Stimulated activated CD8-positive, alpha-beta memory T cell treated with anti-CD3 and anti-CD28 coated beads, Interleukin-15, amount 100 ng/mL, for 48 hours (primary cell): ENCODE results near the gene PLCL2.

Experiments
- DNase-seq, 2 donors: peaks; one replicate each; pipeline ENCODE4 v3.0.0-alpha.2; 2020; ENCODE audit warnings: low read depth in 2 of 2

Gene PLCL2

DNA sequence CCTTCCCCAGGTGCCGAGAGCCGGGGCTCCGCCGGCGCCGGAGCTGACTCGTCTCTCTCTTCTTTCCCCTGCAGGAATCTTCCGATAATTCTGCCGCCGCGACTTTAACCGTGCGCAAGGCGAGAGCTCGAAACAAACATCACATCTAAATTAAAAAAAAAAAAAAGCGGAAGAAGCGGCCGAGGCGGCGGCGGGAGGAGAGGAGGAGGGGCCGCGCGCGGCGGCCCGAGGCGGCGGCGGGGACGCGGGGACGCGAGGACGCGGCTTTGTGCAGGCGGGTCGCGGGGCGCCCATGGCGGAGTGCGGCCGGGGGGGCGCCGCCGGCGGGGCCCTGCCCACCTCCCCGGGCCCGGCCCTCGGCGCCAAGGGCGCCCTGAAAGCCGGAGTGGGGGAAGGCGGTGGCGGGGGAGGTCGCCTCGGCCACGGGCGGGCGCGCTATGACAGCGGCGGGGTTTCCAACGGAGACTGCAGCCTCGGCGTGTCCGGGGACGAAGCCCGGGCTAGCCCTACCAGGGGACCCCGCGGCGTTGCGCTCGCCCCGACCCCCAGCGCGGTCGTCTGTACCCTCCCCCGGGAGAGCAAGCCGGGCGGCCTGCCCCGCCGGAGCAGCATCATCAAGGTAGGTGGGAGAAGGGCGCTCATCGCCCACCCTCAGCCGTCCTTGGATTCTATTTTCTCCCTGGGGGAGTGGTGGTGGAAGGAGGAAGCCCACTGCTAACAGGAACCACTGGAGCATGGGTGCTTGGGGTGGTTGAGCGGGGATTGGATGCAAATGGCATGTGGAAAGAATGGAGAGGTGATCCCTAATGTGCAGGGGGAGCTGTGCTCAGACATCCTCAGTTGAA is at the start of gene PLCL2:
Gene PLCL2, plus strand, starts transcription at position 208 of the 845 bp plus-strand sequence. Its CDS starts 85 bp downstream, at position 293.
- DNase-seq, result peak in 1 of 2 donors; percentile 42

DNA sequence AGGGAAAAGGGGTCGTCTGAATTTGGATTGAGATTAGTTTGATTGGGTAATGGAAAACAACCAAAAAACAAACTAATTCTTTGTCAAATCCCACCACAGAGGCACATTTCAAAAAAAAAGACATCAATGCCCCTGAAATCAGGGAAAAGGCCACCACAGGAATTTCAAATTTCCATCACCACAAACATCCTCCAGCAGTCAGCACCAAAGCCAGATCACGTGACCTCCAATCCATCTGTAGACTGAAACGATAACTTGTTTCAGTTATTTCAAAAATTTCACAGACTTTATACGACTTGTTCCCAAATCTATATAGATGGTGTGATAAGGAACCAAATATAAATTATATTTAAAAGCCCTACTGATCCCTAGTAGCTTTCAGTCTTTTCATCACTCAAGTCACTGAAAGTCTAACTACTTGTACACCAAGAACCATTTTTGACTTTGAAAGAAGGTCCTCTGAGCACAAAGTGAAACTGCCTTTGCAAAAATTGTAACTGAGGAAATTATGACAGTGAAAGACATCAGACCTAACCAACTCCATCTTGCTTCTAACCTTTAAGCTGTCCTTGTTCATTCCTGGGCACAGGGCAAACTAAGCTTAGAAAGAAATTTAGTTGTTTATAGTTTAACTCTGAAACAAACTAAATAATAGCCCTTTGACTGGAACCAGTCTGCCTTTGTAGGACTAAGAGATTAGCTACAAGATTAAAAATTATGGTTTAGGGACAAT is 48.1 kb upstream of the PLCL2 start:
- DNase-seq, result no peak

DNA sequence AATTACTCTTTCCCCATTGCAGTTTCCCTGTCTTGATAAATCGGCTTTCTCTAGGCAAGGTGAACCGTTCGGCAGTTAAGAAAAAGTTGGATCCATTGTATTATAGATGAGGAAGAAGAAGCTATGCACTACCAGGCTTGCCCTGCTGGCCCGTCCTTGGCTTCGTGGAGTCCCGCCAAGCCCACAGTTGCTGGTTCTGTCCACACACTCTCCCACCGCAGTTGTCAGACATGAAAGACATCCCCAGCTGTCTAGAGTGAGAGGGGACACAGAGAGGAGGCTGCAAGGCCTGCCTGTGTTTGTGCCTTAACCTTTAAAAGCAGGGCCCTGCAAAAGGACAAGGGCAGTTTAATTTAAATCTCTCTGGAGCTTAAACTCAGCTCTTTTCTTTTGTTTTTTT is 47.2 kb upstream of the PLCL2 start:
- DNase-seq, result no peak

DNA sequence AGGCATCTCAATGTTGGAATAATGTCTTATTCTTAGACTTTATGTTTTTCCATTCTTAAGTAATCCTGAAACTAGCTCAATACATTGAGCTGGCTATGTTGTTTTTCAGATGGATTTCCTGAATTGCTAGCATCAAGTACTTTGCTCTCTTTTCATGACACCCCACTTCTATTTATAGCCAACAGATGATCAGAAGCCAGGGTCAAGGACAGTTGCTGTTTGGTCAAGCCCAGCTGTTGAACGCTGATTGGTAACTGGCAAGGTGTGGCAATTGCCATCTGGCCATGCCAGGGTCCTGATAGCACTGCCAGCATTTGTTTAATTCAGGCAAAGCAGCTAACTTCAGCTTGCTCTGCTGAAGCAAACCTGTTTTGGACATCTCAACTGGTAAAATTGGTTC is 46.2 kb upstream of the PLCL2 start:
- DNase-seq, result no peak

DNA sequence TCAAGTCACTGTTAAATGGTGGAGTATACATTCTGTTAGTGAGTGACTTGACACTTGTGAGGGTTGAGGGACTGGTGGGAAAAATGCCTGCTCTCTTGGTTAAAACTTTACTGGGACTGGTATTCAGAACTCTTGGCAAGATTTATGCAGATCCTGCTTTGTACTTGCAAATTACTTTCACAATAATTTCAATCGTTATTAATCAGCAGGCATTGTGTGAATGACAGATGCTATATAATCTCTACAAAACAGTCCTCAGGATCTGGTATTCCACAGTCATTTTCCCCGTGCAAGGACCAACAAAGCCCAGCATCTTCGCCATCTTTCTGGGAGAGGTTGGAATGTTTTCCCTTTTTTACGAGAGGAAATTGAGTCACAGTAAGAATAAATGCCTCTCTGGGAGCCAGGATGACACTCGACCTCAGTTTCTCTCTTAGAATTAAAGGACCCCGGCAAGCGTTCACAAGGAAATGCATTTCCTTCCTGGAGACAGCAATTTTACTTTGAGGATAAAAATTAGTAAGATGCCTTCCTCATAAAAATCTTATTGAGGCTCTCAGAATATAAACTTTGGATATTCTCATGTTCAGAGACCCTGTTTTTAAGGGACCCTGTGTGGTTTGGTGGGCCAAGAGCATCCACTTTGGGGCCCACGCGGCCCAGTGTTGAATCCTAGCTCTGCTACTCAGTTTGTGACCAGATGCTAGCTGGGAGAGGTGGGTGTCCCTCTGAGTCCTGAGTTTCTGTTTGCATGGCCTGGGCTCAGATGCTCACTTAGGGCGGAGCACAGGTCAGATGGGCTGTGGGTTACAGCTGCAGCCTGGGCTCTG is 45.3 kb upstream of the PLCL2 start:
- DNase-seq, result no peak

DNA sequence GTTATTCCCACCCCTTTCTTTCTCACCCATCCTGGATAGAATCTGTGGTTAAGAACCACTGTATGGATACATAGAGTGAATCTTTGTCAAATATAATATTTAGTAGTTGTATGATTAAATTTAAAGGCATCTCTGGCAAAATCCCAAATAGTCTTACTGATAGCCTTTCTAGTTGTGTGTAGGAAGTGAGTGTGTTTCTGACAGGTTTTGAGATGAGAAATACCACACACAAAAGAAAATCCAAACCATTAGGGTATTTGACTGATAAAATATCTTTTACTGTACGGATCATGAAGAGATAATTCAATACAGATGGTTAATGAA is 44.7 kb upstream of the PLCL2 start:
- DNase-seq, result no peak

DNA sequence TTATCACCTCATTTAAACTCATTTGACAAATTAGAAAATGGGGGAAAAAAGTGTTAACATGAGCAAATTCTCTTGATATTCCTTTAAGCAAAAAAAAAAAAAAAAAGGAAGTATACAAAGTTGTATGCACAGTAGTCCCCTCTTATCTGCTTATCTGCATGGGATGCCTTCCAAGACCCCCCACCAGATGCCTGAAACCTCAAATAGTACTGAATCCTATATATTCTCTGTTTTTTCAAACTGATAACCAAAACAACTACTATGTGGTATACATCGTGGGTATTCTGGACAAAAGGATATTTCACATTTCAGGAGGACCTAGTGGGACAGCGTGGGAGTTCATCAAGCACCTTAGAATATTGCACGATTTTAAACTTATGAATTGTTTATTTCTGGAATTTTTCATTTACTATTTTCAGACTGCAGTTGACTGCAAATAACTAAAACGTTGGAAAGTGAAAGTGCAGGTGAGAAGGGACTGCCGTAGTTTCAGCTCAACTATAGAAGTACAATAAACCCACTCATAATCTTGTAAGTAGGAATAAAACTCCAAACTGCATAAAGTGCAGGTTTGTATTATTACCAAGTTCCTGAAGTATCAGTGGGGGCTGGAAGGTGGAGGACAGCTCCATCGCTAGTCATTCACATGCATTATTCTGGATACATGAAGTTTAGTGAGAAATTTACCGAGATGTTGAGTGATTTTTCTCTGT is 43.6 kb upstream of the PLCL2 start:
- DNase-seq, result no peak

DNA sequence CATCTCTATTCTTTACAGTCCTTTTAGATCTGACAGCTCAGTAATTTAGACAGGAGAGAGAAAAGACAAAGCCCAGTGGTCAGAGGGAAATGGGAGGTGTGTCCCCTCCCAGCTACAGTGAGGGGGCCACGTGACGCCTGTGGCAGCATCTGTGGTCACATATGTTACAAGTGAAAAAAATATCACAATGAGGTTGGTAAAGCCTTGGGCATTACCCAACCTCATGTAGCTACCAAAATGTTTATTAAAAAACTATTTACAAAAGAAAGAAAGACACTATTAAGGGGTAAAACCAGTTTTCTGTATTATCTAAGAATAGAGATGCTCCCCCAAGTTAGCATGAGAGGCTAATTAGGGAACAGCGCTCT is 42.9 kb upstream of the PLCL2 start:
- DNase-seq, result peak in 1 of 2 donors; percentile 21

DNA sequence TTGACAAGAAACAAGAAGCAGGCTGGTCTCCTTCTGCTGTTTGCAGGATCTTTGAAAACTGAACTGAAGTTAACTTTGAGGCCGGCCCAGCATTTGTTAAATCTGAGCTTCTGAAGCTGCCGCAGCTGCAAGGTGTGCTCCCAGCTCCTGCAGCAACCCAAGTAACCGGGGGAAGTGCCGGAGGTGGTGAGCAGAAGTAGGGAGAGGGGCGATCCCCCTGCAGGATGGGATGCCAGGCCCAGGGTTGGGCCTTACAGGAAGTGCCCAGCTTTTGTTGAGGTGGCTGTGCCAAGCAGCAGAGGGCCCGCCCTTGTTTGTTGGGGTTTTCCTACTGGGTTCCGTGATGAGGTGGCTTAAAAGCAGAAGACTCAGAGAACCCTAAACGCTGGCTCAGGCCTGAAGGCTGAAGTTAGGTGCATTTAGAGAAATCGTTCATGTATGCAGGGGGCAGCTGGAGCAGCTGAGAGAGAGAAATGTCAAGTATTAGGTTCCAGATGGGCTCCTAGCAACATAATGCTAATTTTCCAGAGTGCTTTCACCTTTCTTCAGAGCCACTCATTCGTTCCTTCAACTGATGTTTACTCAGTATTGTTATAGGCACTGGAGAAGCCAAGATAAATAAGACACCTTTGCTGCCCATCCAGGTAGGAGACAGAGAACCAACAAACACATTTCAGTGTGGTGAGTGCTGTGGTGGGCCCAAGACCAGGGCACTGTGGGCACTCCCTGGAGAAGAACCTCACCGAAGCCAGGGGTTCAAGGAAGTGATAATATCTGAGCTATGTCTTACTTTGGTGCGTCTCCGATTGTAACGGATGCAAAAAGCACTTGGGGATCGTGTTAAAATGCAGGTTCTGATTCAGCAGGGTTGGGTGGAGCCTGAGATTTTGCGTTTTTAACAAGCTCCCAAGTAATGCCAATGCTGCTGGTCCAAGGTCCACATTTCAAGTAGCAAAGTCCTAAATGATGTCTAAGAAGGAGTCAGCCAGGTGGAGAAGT is 42.2 kb upstream of the PLCL2 start:
- peak; percentile 44 to 59 for DNase-seq

DNA sequence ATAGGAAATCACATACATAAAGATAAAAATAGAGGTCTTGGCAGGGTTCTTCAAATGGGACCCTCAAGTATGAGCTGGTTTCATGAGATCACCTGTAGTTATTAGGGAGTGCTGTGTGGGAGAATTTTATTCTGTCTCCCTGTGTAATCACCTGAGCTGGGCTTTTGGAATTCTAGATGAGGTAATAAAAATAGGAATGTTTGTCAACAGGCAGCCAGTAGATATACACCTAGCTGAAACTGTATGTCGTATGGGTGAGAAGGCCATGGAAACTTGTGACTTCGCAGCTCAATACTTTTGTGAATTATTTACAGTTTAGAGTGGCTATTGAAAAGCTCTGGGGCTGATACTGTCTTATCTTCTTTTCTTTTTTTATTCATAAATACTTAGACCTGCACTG is 40.5 kb upstream of the PLCL2 start:
- DNase-seq, result no peak

DNA sequence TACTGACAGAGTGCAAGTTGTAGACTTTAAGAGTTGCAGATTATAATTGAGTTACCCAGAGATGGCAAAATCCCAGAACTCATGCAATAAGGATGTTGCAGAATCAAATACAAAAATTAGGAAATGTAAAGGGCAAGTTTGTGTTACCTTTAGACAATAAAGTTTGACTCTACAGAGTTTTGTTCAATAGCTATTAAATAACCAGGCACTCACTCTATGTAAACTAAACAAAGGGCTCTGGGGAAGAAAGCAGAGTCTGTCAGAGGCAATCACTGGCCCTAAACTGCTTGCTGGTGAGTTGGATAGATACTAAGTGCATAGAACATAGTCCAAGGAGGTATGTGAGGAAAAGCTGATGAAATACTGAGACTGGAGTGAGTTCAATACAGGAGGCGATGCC is 40.0 kb upstream of the PLCL2 start:
- no peak for DNase-seq

DNA sequence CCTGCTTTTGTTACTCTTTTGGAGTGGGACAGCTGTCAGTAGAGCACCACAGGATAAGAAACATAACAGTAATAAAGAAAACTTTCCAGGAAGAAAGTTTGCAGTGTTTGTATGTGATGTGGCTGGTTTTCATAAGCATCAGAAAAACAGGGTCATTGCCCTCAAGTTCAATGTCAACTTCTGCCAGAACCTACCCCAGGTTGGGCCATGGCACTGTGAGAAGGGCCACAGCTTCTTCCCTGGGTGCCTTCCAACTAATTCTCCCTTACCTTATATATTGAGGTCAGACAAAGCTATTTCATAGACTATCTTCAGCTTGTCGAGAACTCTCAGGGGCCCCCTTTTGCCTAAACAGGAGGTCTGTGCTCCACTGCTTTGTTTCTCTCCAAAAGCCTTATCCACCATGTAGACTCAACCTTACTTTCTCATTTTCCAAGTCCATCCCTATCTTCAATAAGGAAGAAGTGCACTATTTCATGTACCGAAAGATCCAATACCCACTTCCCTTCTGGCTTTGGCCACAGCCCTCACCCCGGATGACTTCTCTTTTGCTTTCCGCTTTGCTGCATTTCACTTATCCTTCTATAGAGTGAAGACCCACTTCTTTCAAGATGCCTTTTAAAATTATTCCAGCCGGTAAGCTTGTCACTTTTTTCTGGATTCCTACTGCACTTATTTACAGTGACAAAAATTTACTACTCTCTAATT is 38.2 kb upstream of the PLCL2 start:
- DNase-seq, result no peak

DNA sequence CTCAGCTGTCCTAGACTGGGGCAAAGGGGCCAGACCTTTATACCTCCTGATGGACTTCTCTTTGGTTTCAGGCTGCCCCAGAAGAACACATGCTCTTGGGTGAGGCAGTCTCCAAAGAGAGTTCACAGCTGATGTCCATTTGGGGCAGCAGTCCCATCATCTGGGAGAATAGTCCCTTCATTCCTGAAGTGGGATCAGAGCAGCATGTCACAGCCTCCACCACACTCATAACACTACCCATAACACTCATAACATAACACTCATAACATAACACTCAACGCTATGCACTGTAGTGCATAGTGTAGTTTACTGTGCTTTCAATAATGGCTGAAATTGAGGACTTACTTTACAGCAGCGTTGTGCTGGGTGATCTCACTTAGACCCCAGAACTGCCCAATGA is 36.7 kb upstream of the PLCL2 start:
- DNase-seq, result no peak

DNA sequence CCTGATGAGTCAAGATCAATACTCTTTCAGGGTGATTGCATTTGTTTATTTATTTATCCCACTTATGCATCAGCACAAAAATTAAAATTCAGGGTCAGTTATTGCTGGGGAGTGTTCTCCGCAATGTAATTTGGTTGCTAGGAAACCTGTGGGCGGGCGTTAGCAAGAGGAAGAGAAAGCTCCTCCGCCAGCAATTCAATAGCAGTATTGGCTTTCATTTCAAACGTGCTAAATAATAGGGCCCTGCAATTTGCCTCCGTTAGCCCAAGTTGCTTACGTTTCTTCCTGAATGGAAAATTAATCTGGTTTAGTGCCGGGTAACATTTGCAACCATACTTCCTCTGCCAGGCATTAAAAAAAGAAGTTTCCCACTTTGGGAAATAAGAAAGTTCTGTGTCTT is 35.5 kb upstream of the PLCL2 start:
- DNase-seq, result peak; percentile 33 to 58

DNA sequence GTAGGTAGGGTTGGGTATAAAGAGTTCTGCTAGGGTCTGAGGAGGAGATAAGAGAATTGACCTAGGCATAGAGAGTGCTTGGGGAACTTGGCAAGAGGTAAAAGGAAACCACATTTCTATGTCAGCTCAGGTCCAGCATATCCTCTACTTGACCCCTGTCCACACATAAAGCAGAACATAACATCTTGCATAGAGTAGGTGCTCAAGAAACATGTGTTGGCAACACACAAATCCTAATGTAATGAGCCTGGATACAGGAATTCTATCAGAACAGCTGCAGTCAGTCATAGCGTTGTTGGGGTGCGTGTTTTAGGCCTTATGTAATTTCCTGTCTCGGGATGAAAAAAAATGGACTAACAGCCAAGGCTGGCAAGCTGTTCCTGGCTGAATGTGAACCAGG is 35.0 kb upstream of the PLCL2 start:
- DNase-seq, result no peak

DNA sequence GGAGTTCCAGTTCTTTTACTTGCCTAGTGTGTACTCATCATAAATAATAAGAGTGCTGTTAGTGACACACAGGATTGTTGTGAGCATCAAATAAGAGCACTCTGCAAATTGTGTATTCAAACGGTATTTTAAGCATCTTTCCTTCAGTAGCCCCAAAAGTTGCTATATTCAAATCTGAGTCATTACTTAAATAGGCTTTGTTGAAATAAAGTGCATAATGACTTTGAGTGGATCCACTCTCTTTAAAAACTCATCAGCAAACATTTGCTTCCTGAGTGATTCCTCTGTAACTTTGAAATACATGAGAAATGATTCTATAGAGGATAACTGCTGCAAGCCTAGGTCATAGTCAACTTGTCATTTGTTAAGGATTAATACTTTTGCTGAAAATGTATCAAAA is 29.3 kb upstream of the PLCL2 start:
- no peak for DNase-seq

DNA sequence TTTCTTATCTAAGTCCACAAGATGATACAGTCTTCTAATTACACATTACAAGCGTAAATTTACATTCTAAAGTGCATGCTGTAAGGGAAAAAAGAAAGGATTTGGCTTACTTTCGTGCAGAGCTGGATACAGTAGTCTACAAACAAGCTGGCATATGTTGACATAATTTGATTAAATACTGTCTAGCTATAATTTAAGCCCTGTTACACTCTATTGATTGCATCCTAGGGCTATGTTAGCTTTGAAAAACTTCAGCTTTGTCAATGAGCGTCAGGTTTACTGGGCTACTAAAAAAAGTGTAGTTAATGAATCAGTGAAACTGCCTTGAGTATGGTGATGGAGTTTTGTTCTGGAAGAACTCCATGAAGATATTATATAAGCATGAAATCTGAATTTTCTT is 24.5 kb upstream of the PLCL2 start:
- DNase-seq, result no peak

DNA sequence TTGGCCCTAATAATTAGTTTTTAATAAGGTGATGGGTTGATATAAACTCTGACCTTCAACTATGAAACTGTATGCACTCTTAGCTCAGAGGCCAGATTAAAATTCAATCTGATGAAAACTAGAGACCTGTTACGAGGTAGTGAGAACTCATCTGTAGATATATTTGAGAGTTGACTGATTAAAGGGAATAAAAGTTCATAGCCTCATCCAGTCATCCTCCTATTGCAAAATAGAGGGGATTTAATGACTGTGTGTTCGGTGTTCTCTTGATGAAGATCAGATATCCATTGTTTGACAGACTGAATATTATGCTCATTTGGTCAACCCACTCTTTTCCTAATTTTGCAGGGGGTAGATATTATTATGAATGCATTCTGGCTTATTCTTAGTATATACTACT is 23.3 kb upstream of the PLCL2 start:
- DNase-seq, result no peak

DNA sequence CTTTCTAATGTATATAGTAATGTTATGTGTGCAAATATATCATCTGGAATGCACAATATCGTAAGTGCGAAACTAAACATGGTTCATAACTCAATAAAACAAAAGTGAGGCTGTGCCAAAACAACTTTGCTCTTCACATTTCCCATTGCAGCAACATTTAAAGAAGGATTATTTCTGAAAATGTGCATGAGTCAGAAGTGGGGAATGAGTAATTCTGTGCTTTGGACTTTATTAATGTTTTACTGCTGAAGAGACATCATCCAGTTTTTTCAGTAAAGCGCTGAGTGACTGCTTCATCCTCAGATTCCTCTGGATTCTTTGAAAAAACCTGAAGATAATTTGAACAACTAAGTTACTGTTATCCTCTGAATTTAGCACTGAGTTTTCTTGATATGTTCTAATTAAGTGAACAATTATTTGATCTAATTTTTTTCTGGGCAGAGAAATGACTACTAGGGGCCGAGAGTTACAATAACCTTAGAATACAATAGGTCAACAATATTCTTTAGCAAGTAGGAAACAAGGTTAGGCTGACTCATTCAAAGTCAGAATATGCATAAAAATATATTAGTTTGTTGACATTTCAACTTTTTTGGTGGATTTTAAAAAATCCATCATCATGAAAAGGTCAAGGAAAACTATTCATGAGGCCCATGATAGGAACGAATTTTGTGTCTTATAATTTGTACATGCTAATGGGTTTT is 20.0 kb upstream of the PLCL2 start:
- DNase-seq, result no peak
